Measurements from ENCODE around the gene NRIP2. TPM values are rescaled to one million over a fixed set of nuclear protein-coding genes. Genes with fewer than 3 reads are reported as not detected.

The NRIP2 gene
- total RNA-seq, 4 donors from 2014 or later, result 0.48 to 4.7 (median 1.9) TPM

GRCh38 chr12:2785017-2785416 is 49.8 kb downstream of the NRIP2 start:
- Histone ChIP-seq H3K9me3 (no peaks in the 10 kb centered on the region), H3K27me3 (peaks cover 4% of the 10 kb centered on the region), H3K4me1 (peaks cover 8% of the 10 kb centered on the region), H3K36me3 (no peaks in the 10 kb centered on the region), H3K4me3 (no peak overlapping the region), H3K27ac (no peak overlapping the region)
- TF ChIP-seq CTCF (IDR thresholded peaks at IDR 0.05), result no peak
- WGBS, result 80% methylated on average over 5 of the region's 5 CpGs
- DNase-seq (ENCODE audit: low spot score in 2 of 2), result peak; percentile 10 to 37

GRCh38 chr12:2783936-2784600 is 50.8 kb downstream of the NRIP2 start:
- Histone ChIP-seq H3K27ac (no peak overlapping the region), H3K4me1 (peaks cover 8% of the 10 kb centered on the region), H3K9me3 (no peaks in the 10 kb centered on the region), H3K4me3 (peak overlapping the region; percentile 31), H3K36me3 (no peaks in the 10 kb centered on the region), H3K27me3 (peaks cover 4% of the 10 kb centered on the region)
- peak; percentile 51 to 90 for TF ChIP-seq CTCF (IDR thresholded peaks at IDR 0.05)
- no peak for TF ChIP-seq POLR2A (IDR thresholded peaks at IDR 0.05)
- peak; percentile 25 to 78 for DNase-seq (ENCODE audit: low spot score in 2 of 2)
- 12% methylated on average over 21 of the region's 25 CpGs for WGBS

- H3K4me3 ChIP-seq, result no peak overlapping the region
These were observed 55.6 kb downstream of the NRIP2 start for GRCh38 chr12:2779281-2779680.

GRCh38 chr12:2776129-2776806 is 58.6 kb downstream of the NRIP2 start:
- Histone ChIP-seq H3K27me3 (no peaks in the 10 kb centered on the region), H3K36me3 (no peaks in the 10 kb centered on the region), H3K4me3 (no peak overlapping the region), H3K9me3 (no peaks in the 10 kb centered on the region), H3K4me1 (no peaks in the 10 kb centered on the region), H3K27ac (no peak overlapping the region)
- TF ChIP-seq CTCF (IDR thresholded peaks at IDR 0.05) (no peak), EP300 (IDR thresholded peaks at IDR 0.05) (no peak), POLR2A (IDR thresholded peaks at IDR 0.05) (no peak)
- WGBS, result 86% methylated on average over 20 of the region's 20 CpGs
- no peak for DNase-seq (ENCODE audit: low spot score in 2 of 2)

More at GRCh38 chr12:2779281-2779680, 55.6 kb downstream of the NRIP2 start:
- DNase-seq (ENCODE audit: low spot score in 2 of 2), result no peak
- TF ChIP-seq POLR2A (IDR thresholded peaks at IDR 0.05) (no peak), CTCF (IDR thresholded peaks at IDR 0.05) (no peak), EP300 (IDR thresholded peaks at IDR 0.05) (no peak), POLR2AphosphoS5 (IDR thresholded peaks at IDR 0.05) (no peak)
- peaks cover 8% of the 10 kb centered on the region for H3K4me1 ChIP-seq
- WGBS, result 75% methylated on average over 4 of the region's 4 CpGs
- H3K9me3 ChIP-seq, result no peaks in the 10 kb centered on the region
- peaks cover 4% of the 10 kb centered on the region for H3K27me3 ChIP-seq
- no peaks in the 10 kb centered on the region for H3K36me3 ChIP-seq
- H3K27ac ChIP-seq, result no peak overlapping the region

GRCh38 chr12:2775431-2775830 is 59.4 kb downstream of the NRIP2 start:
- no peak for DNase-seq (ENCODE audit: low spot score in 2 of 2)
- Histone ChIP-seq H3K27me3 (no peaks in the 10 kb centered on the region), H3K4me3 (no peak overlapping the region), H3K36me3 (no peaks in the 10 kb centered on the region), H3K27ac (no peak overlapping the region), H3K4me1 (no peaks in the 10 kb centered on the region), H3K9me3 (no peaks in the 10 kb centered on the region)
- 86% methylated on average over 7 of the region's 8 CpGs for WGBS
- TF ChIP-seq CTCF (IDR thresholded peaks at IDR 0.05), result no peak
- no peak for TF ChIP-seq POLR2AphosphoS5 (IDR thresholded peaks at IDR 0.05)
- TF ChIP-seq EP300 (IDR thresholded peaks at IDR 0.05), result no peak
- no peak for TF ChIP-seq POLR2A (IDR thresholded peaks at IDR 0.05)

Other genes with a start within 250 kb of the NRIP2 start
- 10 to 100 TPM; 54.3 to 65.6 (median 59.5) TPM for gene FKBP4, start 40.1 kb downstream of the NRIP2 start, total RNA-seq
- gene ITFG2, start 22.4 kb downstream of the NRIP2 start, total RNA-seq, result 10 to 100 TPM; 22.4 to 93.3 (median 35.8) TPM
- gene TEX52, start 22.0 kb upstream of the NRIP2 start, total RNA-seq, result not detected
- gene FOXM1, start 42.1 kb upstream of the NRIP2 start, total RNA-seq, result 1 to 10 TPM; 4.1 to 9.2 (median 7.1) TPM
- 10 to 100 TPM; 17.2 to 33.1 (median 21.0) TPM for gene RHNO1, start 42.2 kb upstream of the NRIP2 start, total RNA-seq
- gene TULP3, start 55.9 kb upstream of the NRIP2 start, total RNA-seq, result 10 to 100 TPM; 21.0 to 55.8 (median 35.6) TPM
- 10 to 100 TPM; 13.0 to 28.4 (median 17.2) TPM for gene TEAD4, start 124.4 kb upstream of the NRIP2 start, total RNA-seq
- 10 to 100 TPM; 27.8 to 47.2 (median 34.3) TPM for gene TSPAN9, start 242.3 kb upstream of the NRIP2 start, total RNA-seq

Data from suprapubic skin (tissue), 4 donors.